ENCODE data around the gene NEFH.
A peak's percentile ranks its signal among the peaks of the same experiment; 100 is the strongest.

Gene NEFH

GRCh38 chr22:29470159-29470855 lies 9.7 kb upstream of the NEFH start:
- in situ Hi-C loops (cut with HindIII; ENCODE audit: low pct_unique_long_range_greater_than_20kb, low sequenced_read_pairs), result no loop called here
- peak; percentile 79 to 87 for DNase-seq (ENCODE audit: low read depth in 1 of 2, low spot score in 1 of 2)
- TF ChIP-seq JUND (IDR thresholded peaks at IDR 0.05; ENCODE audit: low read depth), result no peak

GRCh38 chr22:29473001-29473400 lies 7.0 kb upstream of the NEFH start:
- DNase-seq (ENCODE audit: low read depth in 1 of 2, low spot score in 1 of 2), result no peak
- in situ Hi-C loops (cut with HindIII; ENCODE audit: low pct_unique_long_range_greater_than_20kb, low sequenced_read_pairs), result no loop called here

GRCh38 chr22:29475550-29475949 lies 4.5 kb upstream of the NEFH start:
- TF ChIP-seq JUND (IDR thresholded peaks at IDR 0.05; ENCODE audit: low read depth), result no peak
- no peak for DNase-seq (ENCODE audit: low read depth in 1 of 2, low spot score in 1 of 2)
- in situ Hi-C loops (cut with HindIII; ENCODE audit: low pct_unique_long_range_greater_than_20kb, low sequenced_read_pairs), result no loop called here

More at GRCh38 chr22:29473001-29473400, 7.0 kb upstream of the NEFH start:
- TF ChIP-seq JUND (IDR thresholded peaks at IDR 0.05; ENCODE audit: low read depth), result no peak

DNA sequence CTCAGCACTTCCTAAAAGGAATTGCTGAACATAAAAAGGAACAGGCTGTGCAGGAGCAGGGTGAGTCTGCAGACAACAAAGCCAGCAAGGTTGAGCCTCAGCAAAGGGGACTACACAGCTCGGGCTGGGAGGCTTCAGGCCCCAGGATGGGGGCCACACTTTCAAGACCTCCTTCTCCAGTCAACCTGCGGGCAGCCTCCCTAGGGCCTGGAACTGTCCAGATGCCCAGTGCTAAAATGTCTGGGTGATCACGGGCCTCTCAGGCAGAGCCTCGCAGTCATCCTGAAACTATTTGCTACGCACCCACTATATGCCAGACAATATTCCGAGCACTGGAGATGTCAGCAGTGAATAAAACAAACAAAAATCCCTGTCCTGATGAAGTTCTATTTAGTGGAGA lies 3.9 kb upstream of the NEFH start:
- in situ Hi-C loops (cut with HindIII; ENCODE audit: low pct_unique_long_range_greater_than_20kb, low sequenced_read_pairs), result no loop called here

DNA sequence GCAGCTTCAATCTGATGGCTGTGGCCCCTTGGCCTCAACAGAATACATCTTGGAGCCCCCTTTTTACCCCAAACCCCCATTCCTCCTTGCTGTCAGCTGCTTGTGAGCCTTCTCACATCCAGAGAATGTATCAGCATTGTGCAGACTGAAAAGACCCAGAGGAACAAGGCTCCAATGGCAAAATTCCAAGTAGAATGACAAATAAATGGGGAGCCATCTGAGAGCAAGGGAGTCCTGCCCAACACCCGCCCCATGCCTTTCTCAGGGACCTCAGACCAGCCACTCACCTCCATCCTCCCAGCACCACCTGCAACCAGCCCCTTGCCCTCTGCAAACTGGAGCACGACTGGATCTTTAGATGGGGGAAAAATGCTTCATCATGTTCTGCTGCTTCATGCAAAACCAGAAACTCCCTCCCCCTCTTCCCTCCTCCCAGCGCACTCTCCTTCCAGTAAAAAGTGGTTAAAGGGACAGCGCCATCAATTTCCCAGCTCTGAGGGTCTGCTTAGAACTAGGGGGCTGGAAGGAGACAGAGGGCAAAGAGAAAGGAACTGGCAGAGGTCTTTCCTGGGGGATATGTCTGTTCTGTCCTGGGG lies 2.2 kb upstream of the NEFH start:
- in situ Hi-C loops (cut with HindIII; ENCODE audit: low pct_unique_long_range_greater_than_20kb, low sequenced_read_pairs), result no loop called here
- no peak for TF ChIP-seq JUND (IDR thresholded peaks at IDR 0.05; ENCODE audit: low read depth)
- peak; percentile 31 to 43 for DNase-seq (ENCODE audit: low read depth in 1 of 2, low spot score in 1 of 2)

More for the DNA sequence above, 3.9 kb upstream of the NEFH start:
- TF ChIP-seq JUND (IDR thresholded peaks at IDR 0.05; ENCODE audit: low read depth), result no peak
- DNase-seq (ENCODE audit: low read depth in 1 of 2, low spot score in 1 of 2), result peak in 1 of 2 experiments; percentile 23

GRCh38 chr22:29478326-29479276 lies 1.4 kb upstream of the NEFH start:
- DNase-seq (ENCODE audit: low read depth in 1 of 2, low spot score in 1 of 2), result peak; percentile 48 to 89
- in situ Hi-C loops (cut with HindIII; ENCODE audit: low pct_unique_long_range_greater_than_20kb, low sequenced_read_pairs), result no loop called here
- TF ChIP-seq JUND (IDR thresholded peaks at IDR 0.05; ENCODE audit: low read depth), result no peak

GRCh38 chr22:29480262-29480511 lies 169 bp downstream of the NEFH start:
- TF ChIP-seq JUND (IDR thresholded peaks at IDR 0.05; ENCODE audit: low read depth), result no peak
- DNase-seq (ENCODE audit: low read depth in 1 of 2, low spot score in 1 of 2), result no peak
- in situ Hi-C loops (cut with HindIII; ENCODE audit: low pct_unique_long_range_greater_than_20kb, low sequenced_read_pairs), result no loop called here

DNA sequence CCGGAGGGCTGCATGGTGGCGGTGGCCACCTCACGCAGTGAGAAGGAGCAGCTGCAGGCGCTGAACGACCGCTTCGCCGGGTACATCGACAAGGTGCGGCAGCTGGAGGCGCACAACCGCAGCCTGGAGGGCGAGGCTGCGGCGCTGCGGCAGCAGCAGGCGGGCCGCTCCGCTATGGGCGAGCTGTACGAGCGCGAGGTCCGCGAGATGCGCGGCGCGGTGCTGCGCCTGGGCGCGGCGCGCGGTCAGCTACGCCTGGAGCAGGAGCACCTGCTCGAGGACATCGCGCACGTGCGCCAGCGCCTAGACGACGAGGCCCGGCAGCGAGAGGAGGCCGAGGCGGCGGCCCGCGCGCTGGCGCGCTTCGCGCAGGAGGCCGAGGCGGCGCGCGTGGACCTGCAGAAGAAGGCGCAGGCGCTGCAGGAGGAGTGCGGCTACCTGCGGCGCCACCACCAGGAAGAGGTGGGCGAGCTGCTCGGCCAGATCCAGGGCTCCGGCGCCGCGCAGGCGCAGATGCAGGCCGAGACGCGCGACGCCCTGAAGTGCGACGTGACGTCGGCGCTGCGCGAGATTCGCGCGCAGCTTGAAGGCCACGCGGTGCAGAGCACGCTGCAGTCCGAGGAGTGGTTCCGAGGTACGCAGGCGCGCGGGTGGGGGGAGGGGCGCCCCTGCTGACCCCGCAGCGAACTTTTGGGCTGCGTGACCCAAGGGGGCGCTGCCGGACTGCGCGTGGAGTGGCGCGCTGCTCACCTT lies 670 bp downstream of the NEFH start:
- in situ Hi-C loops (cut with HindIII; ENCODE audit: low pct_unique_long_range_greater_than_20kb, low sequenced_read_pairs), result no loop called here
- TF ChIP-seq JUND (IDR thresholded peaks at IDR 0.05; ENCODE audit: low read depth), result no peak
- DNase-seq (ENCODE audit: low read depth in 1 of 2, low spot score in 1 of 2), result no peak

- in situ Hi-C loops (cut with HindIII; ENCODE audit: low pct_unique_long_range_greater_than_20kb, low sequenced_read_pairs), result no loop called here
- no peak for DNase-seq (ENCODE audit: low read depth in 1 of 2, low spot score in 1 of 2)
- no peak for TF ChIP-seq JUND (IDR thresholded peaks at IDR 0.05; ENCODE audit: low read depth)
These were observed 1.4 kb downstream of the NEFH start for GRCh38 chr22:29481265-29482000.

DNA sequence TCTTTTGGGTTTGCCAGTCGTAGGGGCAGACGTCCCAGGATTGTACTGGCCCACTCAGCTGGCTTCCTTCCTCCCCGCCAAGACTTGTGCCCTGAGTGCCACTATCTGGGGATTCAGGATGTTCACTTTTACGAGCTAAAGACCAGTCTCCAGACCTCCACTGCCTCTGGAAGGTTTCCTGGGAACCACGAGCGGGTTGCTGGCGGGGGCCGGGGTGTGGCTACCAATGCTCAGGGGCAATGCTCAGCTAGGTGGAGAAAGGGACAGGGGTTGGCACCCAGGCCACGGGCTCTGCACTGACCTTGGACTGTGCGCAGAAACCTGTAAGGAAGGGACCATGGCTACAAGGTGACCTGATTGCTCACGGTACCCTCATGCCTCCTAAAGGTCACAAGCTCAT lies 2.2 kb downstream of the NEFH start:
- no peak for TF ChIP-seq JUND (IDR thresholded peaks at IDR 0.05; ENCODE audit: low read depth)
- no peak for DNase-seq (ENCODE audit: low read depth in 1 of 2, low spot score in 1 of 2)
- in situ Hi-C loops (cut with HindIII; ENCODE audit: low pct_unique_long_range_greater_than_20kb, low sequenced_read_pairs), result no loop called here

- in situ Hi-C loops (cut with HindIII; ENCODE audit: low pct_unique_long_range_greater_than_20kb, low sequenced_read_pairs), result no loop called here
- no peak for TF ChIP-seq JUND (IDR thresholded peaks at IDR 0.05; ENCODE audit: low read depth)
- no peak for DNase-seq (ENCODE audit: low read depth in 1 of 2, low spot score in 1 of 2)
These were observed 2.7 kb downstream of the NEFH start for GRCh38 chr22:29482726-29483125.

- DNase-seq (ENCODE audit: low read depth in 1 of 2, low spot score in 1 of 2), result no peak
- no peak for TF ChIP-seq JUND (IDR thresholded peaks at IDR 0.05; ENCODE audit: low read depth)
- in situ Hi-C loops (cut with HindIII; ENCODE audit: low pct_unique_long_range_greater_than_20kb, low sequenced_read_pairs), result no loop called here
These were observed 3.2 kb downstream of the NEFH start for GRCh38 chr22:29483254-29483653.

Data from T47D (cell line).